Stomach (tissue), 9 donors: ENCODE results near the gene RBM14. TPM values are rescaled to one million over a fixed set of nuclear protein-coding genes. Genes with fewer than 3 reads are reported as not detected.
A peak's percentile ranks its signal among the peaks of the same experiment; 100 is the strongest.
"Not testable (repeated sequence)": the region's sequence is repeated elsewhere in the genome, so short reads cannot be mapped to it uniquely, and the experiment has no call there.

Source experiments
- DNase-seq, 2 donors: peaks; one replicate each; pipeline versions ENCODE4 v3.0.0 to v3.0.0-alpha.2; 2013 to 2019
- H3K27ac ChIP-seq, 5 donors: fragments of 200-600 bp in 4 of 5; sonication (generic) in 4 of 5; one replicate each; pipeline ENCODE4 v1.5.1; 2013 to 2019; ENCODE audit warnings: mild to moderate bottlenecking in 1 of 5, moderate library complexity in 1 of 5
- H3K27me3 ChIP-seq, 3 donors: fragments of 200-600 bp; sonication (generic); one replicate each; pipeline ENCODE4 v1.5.1; 2017 to 2019; ENCODE audit warnings: mixed run types in 1 of 3
- H3K36me3 ChIP-seq, 4 donors: fragments of 200-600 bp; sonication (generic); 1 replicate in 3 of 4; 2 replicates in 1 of 4; pipeline ENCODE4 v1.5.1; 2016 to 2019
- H3K4me1 ChIP-seq, 4 donors: fragments of 200-600 bp; sonication (generic); one replicate each; pipeline ENCODE4 v1.5.1; 2016 to 2019
- H3K4me3 ChIP-seq, 4 donors: fragments of 200-600 bp; sonication (generic) in 3 of 4; one replicate each; pipeline ENCODE4 v1.5.1; 2016 to 2019; ENCODE audit warnings: mild to moderate bottlenecking in 1 of 4
- H3K9me3 ChIP-seq, 4 donors: fragments of 200-600 bp; sonication (generic); one replicate each; pipeline ENCODE4 v1.5.1; 2016 to 2019
- CTCF ChIP-seq, 7 experiments: fragments of 450-650 bp in 4 of 7; fragments of 200-600 bp in 3 of 7; sonication (generic) in 3 of 7; IDR thresholded peaks; one replicate each; pipeline ENCODE4 v1.5.1; 2016 to 2019; ENCODE audit warnings: antibody characterized with exemption in 7 of 7, control low read depth in 2 of 7, mild to moderate bottlenecking in 1 of 7
- EP300 ChIP-seq: sonication (generic); formaldehyde crosslinking; IDR thresholded peaks from one replicate; pipeline ENCODE4 v1.6.1; 2017; ENCODE audit warnings: antibody characterized with exemption
- POLR2A ChIP-seq, 4 donors: fragments of 450-650 bp; IDR thresholded peaks; one replicate each; pipeline ENCODE4 v1.6.1; 2016; ENCODE audit warnings: antibody characterized with exemption in 4 of 4, control low read depth in 2 of 4, mild to moderate bottlenecking in 1 of 4, moderate library complexity in 1 of 4
- POLR2AphosphoS5 ChIP-seq, 3 donors: sonication (generic); formaldehyde crosslinking; IDR thresholded peaks; one replicate each; pipeline ENCODE4 v1.6.1; 2016; ENCODE audit warnings: antibody characterized with exemption in 3 of 3
- WGBS, 5 donors: extraction: QIAGEN DNeasy Blood & Tissue Kit in 3 of 5; methylation state at CpG; one replicate each; pipeline versions ENCODE4 v1.1.5 to v1.1.7; 2013 to 2018; 5-methylcytosine and 5-hydroxymethylcytosine counted together
- intact Hi-C: fragments of 100-400 bp; cut with DNase I; formaldehyde crosslinking; loops from one replicate; pipeline ENCODE4 v1.15.1; 2023; ENCODE audit warnings: low total_unique reads
- polyA plus RNA-seq, 3 donors: library from polyadenylated mRNA; stranded (reverse); fragments of 200-250 nt; gene quantifications; one replicate each; pipeline ENCODE4 v1.2.3, GENCODE V29; 2013
- total RNA-seq, 5 donors: library from RNA; depleted of rRNA; stranded (reverse); fragments of >200 nt; gene quantifications; one replicate each; pipeline versions ENCODE4 v1.1.0 to v1.2.3, GENCODE V29; 2014 to 2016
- donor health status: healthy with polysubstance abuse.
- donor health status: Bipolar disorder and iron deficiency.
- donor health status: healthy.

The RBM14 gene
- total and polyA plus RNA-seq, 8 donors: 9.9 to 233 (median 34.0) TPM

DNA sequence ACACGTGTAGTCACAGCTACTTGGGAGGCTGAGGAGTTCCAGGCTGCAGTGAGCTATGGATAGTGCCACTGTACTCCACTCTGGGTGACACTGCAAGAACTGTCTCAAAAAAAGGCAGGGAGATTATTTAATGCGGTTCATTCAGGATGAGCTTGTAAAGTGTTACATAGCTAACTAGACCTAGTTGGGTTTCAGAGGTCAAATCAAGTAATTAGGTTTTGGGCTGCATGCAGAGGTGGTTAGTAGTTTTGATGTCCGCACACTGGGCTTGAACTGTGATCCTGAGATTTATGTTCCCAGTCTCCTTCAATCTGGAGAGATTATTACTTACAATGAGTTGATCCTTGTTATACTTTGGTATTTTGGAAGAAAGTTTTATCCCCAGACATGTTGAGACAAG lies 20.0 kb downstream of the RBM14 start:
- intact Hi-C loops: no loop called here
- H3K27ac ChIP-seq: no peak overlapping the region
- TF ChIP-seq EP300: no peak
- TF ChIP-seq CTCF (IDR thresholded peaks at IDR 0.05): no peak
- no peak for TF ChIP-seq POLR2AphosphoS5 (IDR thresholded peaks at IDR 0.05)
- no peak for TF ChIP-seq POLR2A (IDR thresholded peaks at IDR 0.05)
- H3K4me1 ChIP-seq: peaks cover 32 to 59% (median 49%) of the 10 kb centered on the region in 4 donors
- WGBS, 5 donors: 66 to 85% (median 81%) methylated on average over 3 of the region's 3 CpGs
- no peaks in the 10 kb centered on the region for H3K27me3 ChIP-seq
- H3K9me3 ChIP-seq: no peaks in the 10 kb centered on the region
- peaks cover 24 to 53% (median 37%) of the 10 kb centered on the region in 4 donors for H3K36me3 ChIP-seq
- DNase-seq: no peak
- H3K4me3 ChIP-seq: no peak overlapping the region

- TF ChIP-seq EP300: no peak
- peak in 1 of 7 experiments; percentile 8 for TF ChIP-seq CTCF (IDR thresholded peaks at IDR 0.05)
- H3K4me1 ChIP-seq: peaks cover 45 to 66% (median 54%) of the 10 kb centered on the region in 4 donors
- no peaks in the 10 kb centered on the region for H3K27me3 ChIP-seq
- WGBS, 5 donors: 36 to 42% (median 40%) methylated on average over 12 of the region's 12 CpGs
- peak overlapping the region; percentile 74 to 88 (median 82) for H3K4me3 ChIP-seq
- no peak for DNase-seq
- peaks cover 24 to 60% (median 46%) of the 10 kb centered on the region in 4 donors for H3K36me3 ChIP-seq
- intact Hi-C loops: no loop called here
- H3K27ac ChIP-seq: peak overlapping the region; percentile 91 to 94 (median 93)
- H3K9me3 ChIP-seq: no peaks in the 10 kb centered on the region
Measured at GRCh38 chr11:66637557-66638176, 21.2 kb downstream of the RBM14 start.

- peak within 1 kb of the TSS; percentile 74 to 88 (median 82) for H3K4me3 ChIP-seq
- peaks cover 25 to 59% (median 47%) of the 10 kb centered on the region in 4 donors for H3K36me3 ChIP-seq
- TF ChIP-seq POLR2AphosphoS5 (IDR thresholded peaks at IDR 0.05) (peak; percentile 64 to 95 (median 95)), POLR2A (IDR thresholded peaks at IDR 0.05) (no peak)
- 0 to 1% (median 0%) methylated on average over 49 to 63 of the region's 63 CpGs for WGBS, 5 donors
- H3K27ac ChIP-seq: peak within 1 kb of the TSS; percentile 91 to 94 (median 93)
- intact Hi-C loops: no loop called here
- H3K27me3 ChIP-seq: no peaks in the 10 kb centered on the region
- no peaks in the 10 kb centered on the region for H3K9me3 ChIP-seq
- peaks cover 52 to 67% (median 60%) of the 10 kb centered on the region in 4 donors for H3K4me1 ChIP-seq
- peak; percentile 98 to 100 for DNase-seq
Measured at GRCh38 chr11:66638177-66639065, 22.0 kb downstream of the RBM14 start, which contains the start of gene RBM4. Gene RBM4 (plus strand): TSS chr11:66638703. CDS start chr11:66639712, 1,009 bp downstream.

DNA sequence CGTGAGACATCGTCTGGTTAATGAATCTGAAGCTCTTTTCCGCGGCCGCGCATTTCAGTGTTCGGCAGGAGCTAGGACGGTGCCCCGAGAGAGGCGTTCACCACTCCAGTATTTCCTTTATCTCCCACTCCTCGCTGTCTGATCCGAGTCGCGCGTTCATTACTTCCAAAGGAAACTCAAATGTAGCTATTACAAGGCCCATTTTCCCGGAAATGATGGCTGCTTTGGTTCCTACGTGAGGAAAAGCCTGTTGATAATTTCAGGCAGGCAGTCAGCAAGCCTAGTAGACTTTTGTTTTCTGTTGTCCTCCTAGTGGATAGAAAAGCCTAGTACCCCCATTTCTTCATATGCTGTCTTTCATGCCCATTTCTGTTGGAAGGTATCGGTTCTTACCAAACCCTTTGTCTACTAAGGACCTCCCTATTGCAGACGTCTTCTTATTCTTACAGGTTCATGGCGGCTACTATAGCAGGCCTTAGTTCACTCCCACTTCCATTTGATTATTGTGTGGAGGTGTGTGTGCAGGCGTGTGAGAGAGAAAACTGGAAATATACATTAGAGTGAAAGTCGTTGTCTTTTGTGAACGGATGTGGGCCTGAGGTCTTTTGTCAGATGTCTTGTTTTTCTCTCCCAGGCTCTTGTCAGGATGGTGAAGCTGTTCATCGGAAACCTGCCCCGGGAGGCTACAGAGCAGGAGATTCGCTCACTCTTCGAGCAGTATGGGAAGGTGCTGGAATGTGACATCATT lies 22.8 kb downstream of the RBM14 start:
- intact Hi-C loops: no loop called here
- H3K27ac ChIP-seq: peak overlapping the region; percentile 86 to 94 (median 93)
- peaks cover 31 to 63% (median 50%) of the 10 kb centered on the region in 4 donors for H3K36me3 ChIP-seq
- H3K27me3 ChIP-seq: no peaks in the 10 kb centered on the region
- 2 to 3% (median 3%) methylated on average over 27 of the region's 27 CpGs for WGBS, 5 donors
- peak overlapping the region; percentile 74 to 88 (median 82) for H3K4me3 ChIP-seq
- H3K4me1 ChIP-seq: peaks cover 60 to 76% (median 69%) of the 10 kb centered on the region in 4 donors
- no peaks in the 10 kb centered on the region for H3K9me3 ChIP-seq
- DNase-seq: peak in 1 of 2 donors; percentile 80
- TF ChIP-seq EP300 (no peak), POLR2AphosphoS5 (IDR thresholded peaks at IDR 0.05) (peak in 1 of 3 donors; percentile 42)

DNA sequence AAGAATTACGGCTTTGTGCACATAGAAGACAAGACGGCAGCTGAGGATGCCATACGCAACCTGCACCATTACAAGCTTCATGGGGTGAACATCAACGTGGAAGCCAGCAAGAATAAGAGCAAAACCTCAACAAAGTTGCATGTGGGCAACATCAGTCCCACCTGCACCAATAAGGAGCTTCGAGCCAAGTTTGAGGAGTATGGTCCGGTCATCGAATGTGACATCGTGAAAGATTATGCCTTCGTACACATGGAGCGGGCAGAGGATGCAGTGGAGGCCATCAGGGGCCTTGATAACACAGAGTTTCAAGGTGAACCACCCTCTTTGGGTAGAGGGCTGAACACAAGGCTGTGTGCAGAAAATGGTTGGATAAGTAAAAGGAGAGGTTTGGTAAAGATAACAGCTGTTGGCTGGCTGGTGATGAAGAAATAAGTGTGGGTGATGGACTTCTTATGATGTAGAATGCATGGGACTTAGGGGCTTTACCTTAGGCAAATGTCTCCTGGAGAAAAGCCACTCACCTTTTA lies 23.4 kb downstream of the RBM14 start:
- H3K4me3 ChIP-seq: peak overlapping the region; percentile 74 to 88 (median 82)
- H3K27me3 ChIP-seq, DNase-seq, H3K9me3 ChIP-seq, intact Hi-C loops: not testable (repeated sequence)
- H3K36me3 ChIP-seq: peaks cover 35 to 63% (median 52%) of the 10 kb centered on the region in 4 donors
- H3K27ac ChIP-seq: peak overlapping the region in 2 of 5 donors; percentile 39 to 91
- peaks cover 66 to 82% (median 75%) of the 10 kb centered on the region in 4 donors for H3K4me1 ChIP-seq
- WGBS, 5 donors: 41 to 49% (median 43%) methylated on average over 8 to 10 of the region's 10 CpGs
